Left colon (tissue), 2 donors: ENCODE results near the gene TMEM135. TPM values are rescaled to one million over a fixed set of nuclear protein-coding genes. Genes with fewer than 3 reads are reported as not detected.
"Not testable (repeated sequence)": the region's sequence is repeated elsewhere in the genome, so short reads cannot be mapped to it uniquely, and the experiment has no call there.

Experiments used
- ATAC-seq: fragments of 200-7000 bp; cut with Tn5 transposase; one replicate; pipeline ENCODE4 v1.9.1; 2020; ENCODE audit warnings: mild to moderate bottlenecking, moderate library complexity
- DNase-seq, 2 donors: peaks; one replicate each; pipeline ENCODE4 v3.0.0-alpha.2; 2020
- intact Hi-C, 2 donors: fragments of 100-400 bp; cut with DNase I in 1 of 2; cut with micrococcal nuclease in 1 of 2; formaldehyde crosslinking; loops; one replicate each; pipeline versions ENCODE4 v1.11.2 to v1.14.0; 2022; cut with DNase I, micrococcal nuclease
- total RNA-seq, 2 donors: library from RNA; stranded (reverse); fragmentation: NEBNext Ultra II Directional; extraction: Animal tissue kit (Norgen Biotek cat#: 25700); gene quantifications; one replicate each; pipeline ENCODE4 v1.2.1, GENCODE V29; 2021
- donor health status: DM: no; HTN: no; CAD: no.
- donor health status: DM: yes; HTN: yes; CAD: no.

The TMEM135 gene
- total RNA-seq, 2 donors from 2014 or later: 37.2 to 38.8 TPM

- DNase-seq: no peak
- intact Hi-C loops: no loop called here
- ATAC-seq: no peak
These were observed 87.5 kb downstream of the TMEM135 start for GRCh38 chr11:87125257-87125656.

- intact Hi-C loops: no loop called here
These were observed 89.4 kb downstream of the TMEM135 start for GRCh38 chr11:87127101-87127500.

GRCh38 chr11:87128372-87128771 lies 90.6 kb downstream of the TMEM135 start:
- DNase-seq (no peak), ATAC-seq (no peak)
- intact Hi-C loops: no loop called here

More at GRCh38 chr11:87127101-87127500, 89.4 kb downstream of the TMEM135 start:
- DNase-seq (no peak), ATAC-seq (no peak)

- ATAC-seq (no peak), DNase-seq (no peak)
These were observed 96.9 kb downstream of the TMEM135 start for GRCh38 chr11:87134524-87135106.

GRCh38 chr11:87136236-87136635 lies 98.5 kb downstream of the TMEM135 start:
- ATAC-seq (no peak), DNase-seq (no peak)
- intact Hi-C loops: no loop called here

More at GRCh38 chr11:87134524-87135106, 96.9 kb downstream of the TMEM135 start:
- intact Hi-C loops: no loop called here

GRCh38 chr11:87137711-87138110 lies 100.0 kb downstream of the TMEM135 start:
- intact Hi-C loops: no loop called here
- DNase-seq: no peak
- no peak for ATAC-seq

GRCh38 chr11:87139475-87139874 lies 101.7 kb downstream of the TMEM135 start:
- ATAC-seq: no peak
- intact Hi-C loops: no loop called here

GRCh38 chr11:87141322-87141721 lies 103.6 kb downstream of the TMEM135 start:
- DNase-seq: no peak
- ATAC-seq: no peak
- intact Hi-C loops: no loop called here

More at GRCh38 chr11:87139475-87139874, 101.7 kb downstream of the TMEM135 start:
- DNase-seq: no peak

- ATAC-seq (no peak), DNase-seq (no peak)
- intact Hi-C loops: no loop called here
These were observed 104.3 kb downstream of the TMEM135 start for GRCh38 chr11:87141980-87142514.

GRCh38 chr11:87142594-87142993 lies 104.9 kb downstream of the TMEM135 start:
- ATAC-seq: no peak
- intact Hi-C loops: no loop called here
- DNase-seq: no peak

- DNase-seq: no peak
- intact Hi-C loops: no loop called here
- no peak for ATAC-seq
These were observed 105.9 kb downstream of the TMEM135 start for GRCh38 chr11:87143641-87144040.

GRCh38 chr11:87144252-87144651 lies 106.5 kb downstream of the TMEM135 start:
- DNase-seq (no peak), ATAC-seq (no peak)
- intact Hi-C loops: no loop called here

GRCh38 chr11:87148749-87149148 lies 111.0 kb downstream of the TMEM135 start:
- intact Hi-C loops: no loop called here
- ATAC-seq (no peak), DNase-seq (no peak)

GRCh38 chr11:87149782-87150181 lies 112.0 kb downstream of the TMEM135 start:
- intact Hi-C loops, DNase-seq, ATAC-seq: not testable (repeated sequence)

- intact Hi-C loops: no loop called here
- no peak for DNase-seq
- ATAC-seq: no peak
These were observed 113.2 kb downstream of the TMEM135 start for GRCh38 chr11:87150936-87151335.

- no peak for DNase-seq
- ATAC-seq: no peak
- intact Hi-C loops: no loop called here
These were observed 116.5 kb downstream of the TMEM135 start for GRCh38 chr11:87154246-87154645.

- DNase-seq: no peak
- ATAC-seq: no peak
These were observed 119.2 kb downstream of the TMEM135 start for GRCh38 chr11:87156970-87157369.

GRCh38 chr11:87169076-87169475 lies 131.3 kb downstream of the TMEM135 start:
- intact Hi-C loops, ATAC-seq: not testable (repeated sequence)

More at GRCh38 chr11:87156970-87157369, 119.2 kb downstream of the TMEM135 start:
- intact Hi-C loops: no loop called here

GRCh38 chr11:87173185-87174039 lies 135.7 kb downstream of the TMEM135 start:
- ATAC-seq: peak; percentile 42
- no peak for DNase-seq
- intact Hi-C loops: no loop called here

More at GRCh38 chr11:87169076-87169475, 131.3 kb downstream of the TMEM135 start:
- DNase-seq: not testable (repeated sequence)

GRCh38 chr11:87174870-87175269 lies 137.1 kb downstream of the TMEM135 start:
- no peak for DNase-seq
- intact Hi-C loops: no loop called here
- ATAC-seq: no peak
